SK-N-SH treated with all-trans-retinoic acid at 6 μM for 48 hours (cell line): Measurements from ENCODE around the gene SGPL1.

Source experiments
- ATAC-seq: fragments of 200-7000 bp; cut with Tn5 transposase; 3 replicates; pipeline ENCODE4 v1.9.1; 2020; ENCODE audit warnings: mild to moderate bottlenecking, moderate library complexity
- ARNTL ChIP-seq: fragments of 450-650 bp; formaldehyde crosslinking; IDR thresholded peaks from 2 replicates; pipeline ENCODE4 v1.5.0; 2020; ENCODE audit warnings: low read depth, mild to moderate bottlenecking, moderate library complexity, borderline replicate concordance
- BACH2 ChIP-seq: fragments of 250-450 bp; sonication (Bioruptor Pico); IDR thresholded peaks from 2 replicates; pipeline ENCODE4 v1.9.0; 2021; ENCODE audit warnings: mild to moderate bottlenecking, borderline replicate concordance
- ESRRG ChIP-seq: fragments of 250-450 bp; sonication (Bioruptor Pico); IDR thresholded peaks from 2 replicates; pipeline ENCODE4 v1.6.1; 2021; ENCODE audit warnings: mild to moderate bottlenecking
- GLIS3 ChIP-seq: fragments of 250-450 bp; sonication (Bioruptor Pico); IDR thresholded peaks from 2 replicates; pipeline ENCODE4 v1.5.0; 2020; ENCODE audit warnings: mild to moderate bottlenecking, moderate library complexity
- ISL1 ChIP-seq: fragments of 250-450 bp; sonication (Bioruptor Pico); IDR thresholded peaks from 2 replicates; pipeline ENCODE4 v2.1.2; 2022; ENCODE audit warnings: mild to moderate bottlenecking, moderate library complexity
- OSR1 ChIP-seq: fragments of 250-450 bp; sonication (Bioruptor Pico); IDR thresholded peaks from 2 replicates; pipeline ENCODE4 v1.8.0; 2022; ENCODE audit warnings: moderate library complexity, mild to moderate bottlenecking, inconsistent platforms
- PPARA ChIP-seq: fragments of 250-450 bp; sonication (Bioruptor Pico); IDR thresholded peaks from 2 replicates; pipeline ENCODE4 v1.5.0; 2020; ENCODE audit warnings: mild to moderate bottlenecking, borderline replicate concordance
- RARB ChIP-seq: fragments of 250-450 bp; sonication (Bioruptor Pico); IDR thresholded peaks from 2 replicates; pipeline ENCODE4 v1.8.0; 2021; ENCODE audit warnings: mild to moderate bottlenecking, moderate library complexity
- SNAI2 ChIP-seq: fragments of 250-450 bp; sonication (Bioruptor Pico); IDR thresholded peaks from 2 replicates; pipeline ENCODE4 v1.5.0; 2020; ENCODE audit warnings: mild to moderate bottlenecking, moderate library complexity
- TCF4 ChIP-seq: fragments of 250-450 bp; sonication (Bioruptor Pico); IDR thresholded peaks from 2 replicates; pipeline ENCODE4 v1.8.0; 2021; ENCODE audit warnings: mild to moderate bottlenecking, moderate library complexity, borderline replicate concordance
- TOX ChIP-seq: fragments of 250-450 bp; sonication (Bioruptor Pico); IDR thresholded peaks from 2 replicates; pipeline ENCODE4 v1.8.0; 2021; ENCODE audit warnings: mild to moderate bottlenecking, moderate library complexity, borderline replicate concordance
- ZC3H10 ChIP-seq: fragments of 250-450 bp; sonication (Bioruptor Pico); IDR thresholded peaks from 2 replicates; pipeline ENCODE4 v1.5.1; 2021; ENCODE audit warnings: mild to moderate bottlenecking, moderate library complexity
- ZFP3 ChIP-seq: fragments of 250-450 bp; sonication (Bioruptor Pico); IDR thresholded peaks from 2 replicates; pipeline ENCODE4 v1.5.0; 2020; ENCODE audit warnings: mild to moderate bottlenecking, moderate library complexity
- ZFP30 ChIP-seq: fragments of 450-650 bp; formaldehyde crosslinking; IDR thresholded peaks from 2 replicates; pipeline ENCODE4 v1.5.0; 2022; ENCODE audit warnings: mild to moderate bottlenecking, moderate library complexity
- ZNF565 ChIP-seq: fragments of 450-650 bp; formaldehyde crosslinking; conservative IDR thresholded peaks from 2 replicates; pipeline ENCODE4 v1.5.0; 2020; ENCODE audit warnings: low read depth, mild to moderate bottlenecking, moderate library complexity
- ZNF70 ChIP-seq: fragments of 450-650 bp; formaldehyde crosslinking; IDR thresholded peaks from 2 replicates; pipeline ENCODE4 v1.5.0; 2020; ENCODE audit warnings: mild to moderate bottlenecking, moderate library complexity
- ZNF8 ChIP-seq: fragments of 450-650 bp; formaldehyde crosslinking; IDR thresholded peaks from 2 replicates; pipeline ENCODE4 v1.5.0; 2020; ENCODE audit warnings: mild to moderate bottlenecking, moderate library complexity
- TF ChIP-seq, protein P1 (sequence below): fragments of 250-450 bp; sonication (Bioruptor Pico); IDR thresholded peaks from 2 replicates; pipeline ENCODE4 v1.5.1; 2021; ENCODE audit warnings: mild to moderate bottlenecking, moderate library complexity
- TF ChIP-seq, protein P2 (sequence below): fragments of 250-450 bp; sonication (Bioruptor Pico); IDR thresholded peaks from 2 replicates; pipeline ENCODE4 v1.5.0; 2020; ENCODE audit warnings: mild to moderate bottlenecking, moderate library complexity
- TF ChIP-seq, protein P3 (sequence below): fragments of 250-450 bp; sonication (Bioruptor Pico); IDR thresholded peaks from 2 replicates; pipeline ENCODE4 v1.8.0; 2021; ENCODE audit warnings: low read depth, mild to moderate bottlenecking, moderate library complexity, borderline replicate concordance
- TF ChIP-seq, protein P4 (sequence below): fragments of 250-450 bp; sonication (Bioruptor Pico); IDR thresholded peaks from 2 replicates; pipeline ENCODE4 v1.8.0; 2020; ENCODE audit warnings: mild to moderate bottlenecking, moderate library complexity, borderline replicate concordance

Gene SGPL1

DNA sequence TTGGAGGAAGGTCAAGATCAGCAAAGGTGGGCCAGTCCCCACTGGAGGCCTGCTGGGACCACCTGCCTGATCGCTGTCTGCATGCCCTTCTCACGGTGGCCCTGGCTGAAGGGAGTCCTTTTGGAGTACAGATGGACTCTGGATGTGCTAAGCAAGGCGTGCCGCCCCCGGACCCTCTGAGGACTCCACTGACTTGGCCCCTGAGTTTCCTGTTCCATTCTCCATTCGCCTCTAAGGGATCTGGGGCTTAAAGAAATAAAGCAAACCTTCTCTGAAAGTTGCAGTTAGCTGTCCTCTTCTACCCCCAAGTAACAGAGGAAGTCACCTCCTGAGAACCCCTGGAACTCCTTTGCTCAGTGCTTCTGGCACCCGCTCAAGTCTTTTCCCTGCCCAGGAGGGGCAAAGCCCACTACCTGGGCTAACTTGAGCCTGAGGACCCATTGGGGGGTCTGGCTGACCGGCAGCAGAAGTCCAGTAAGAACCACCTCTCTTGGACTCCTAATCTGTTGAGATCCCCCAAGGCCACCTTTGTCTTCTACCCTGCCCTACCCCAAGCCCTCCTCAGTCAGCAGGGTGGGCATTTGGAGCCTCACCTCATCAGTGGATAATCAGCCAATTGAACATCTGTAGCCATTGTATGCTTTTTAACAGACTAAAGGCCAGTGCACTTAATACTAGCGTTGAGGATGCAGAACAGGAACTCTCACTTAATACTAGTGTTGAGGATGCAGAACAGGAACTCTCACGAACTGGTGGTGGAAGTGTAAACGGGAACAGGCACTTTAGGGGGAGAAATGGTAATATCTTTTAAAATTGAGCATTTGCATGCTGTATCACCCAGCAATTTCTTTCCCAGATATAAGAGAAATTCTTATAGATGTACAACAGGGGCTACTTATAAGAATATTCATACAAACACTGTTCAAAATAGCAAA, 32.7 kb upstream of the SGPL1 start:
- TF ChIP-seq, protein P1, sequence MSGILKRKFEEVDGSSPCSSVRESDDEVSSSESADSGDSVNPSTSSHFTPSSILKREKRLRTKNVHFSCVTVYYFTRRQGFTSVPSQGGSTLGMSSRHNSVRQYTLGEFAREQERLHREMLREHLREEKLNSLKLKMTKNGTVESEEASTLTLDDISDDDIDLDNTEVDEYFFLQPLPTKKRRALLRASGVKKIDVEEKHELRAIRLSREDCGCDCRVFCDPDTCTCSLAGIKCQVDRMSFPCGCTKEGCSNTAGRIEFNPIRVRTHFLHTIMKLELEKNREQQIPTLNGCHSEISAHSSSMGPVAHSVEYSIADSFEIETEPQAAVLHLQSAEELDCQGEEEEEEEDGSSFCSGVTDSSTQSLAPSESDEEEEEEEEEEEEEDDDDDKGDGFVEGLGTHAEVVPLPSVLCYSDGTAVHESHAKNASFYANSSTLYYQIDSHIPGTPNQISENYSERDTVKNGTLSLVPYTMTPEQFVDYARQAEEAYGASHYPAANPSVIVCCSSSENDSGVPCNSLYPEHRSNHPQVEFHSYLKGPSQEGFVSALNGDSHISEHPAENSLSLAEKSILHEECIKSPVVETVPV = no peak
- no peak for TF ChIP-seq ISL1 (CRISPR knock-in tag)
- no peak for TF ChIP-seq GLIS3 (CRISPR knock-in tag)
- TF ChIP-seq TCF4 = no peak
- no peak for TF ChIP-seq RARB (CRISPR knock-in tag)
- no peak for TF ChIP-seq ZC3H10
- no peak for ATAC-seq

DNA sequence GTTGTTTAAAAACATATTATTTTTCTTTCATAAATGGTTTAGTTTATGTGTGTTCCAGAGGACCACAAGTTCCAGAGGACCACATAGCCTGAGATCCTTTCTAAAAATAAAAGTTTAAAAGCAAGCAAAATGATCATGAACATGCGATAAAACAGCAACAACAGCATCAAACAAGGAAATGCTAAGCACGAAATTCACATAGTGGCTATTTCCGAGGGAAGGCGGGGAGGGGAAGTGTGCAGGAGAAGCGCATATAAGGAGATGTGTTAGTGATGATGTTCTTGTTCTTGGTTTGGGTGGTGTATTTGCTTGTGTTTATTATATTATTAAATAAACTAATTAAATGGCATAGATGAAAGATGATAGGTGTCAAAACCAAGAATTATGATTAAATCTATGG, 31.7 kb upstream of the SGPL1 start:
- ATAC-seq = no peak
- TF ChIP-seq, protein P1 = no peak
- TF ChIP-seq ARNTL (no peak), ESRRG (CRISPR knock-in tag) (no peak), TOX (CRISPR knock-in tag) (no peak), ZNF565 (CRISPR knock-in tag) (no peak), ZNF70 (no peak), SNAI2 (CRISPR knock-in tag) (no peak)
- TF ChIP-seq, all 23 proteins: peak for 0

DNA sequence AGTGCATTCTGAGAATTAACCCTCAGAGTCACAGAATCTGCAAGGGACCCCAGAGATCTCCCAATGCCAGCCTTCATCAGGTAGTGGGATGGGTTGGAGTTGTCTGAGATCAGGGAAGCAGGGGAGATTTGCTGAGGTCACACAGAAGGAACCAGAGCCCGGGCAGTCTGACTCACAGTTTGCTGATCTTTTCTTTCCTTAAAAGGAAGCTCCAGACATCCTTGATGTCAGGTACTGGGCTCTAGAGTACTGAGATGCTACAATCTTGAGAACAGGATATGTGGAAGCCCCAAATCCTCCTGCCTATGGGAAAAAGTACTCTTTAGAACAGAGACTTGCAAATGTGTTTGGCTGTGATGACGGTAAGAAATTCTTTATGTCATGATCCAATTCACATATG, 31.3 kb upstream of the SGPL1 start:
- no peak for ATAC-seq
- TF ChIP-seq ISL1 (CRISPR knock-in tag) = no peak
- TF ChIP-seq ZC3H10 = no peak
- no peak for TF ChIP-seq TCF4
- no peak for TF ChIP-seq RARB (CRISPR knock-in tag)
- TF ChIP-seq ZNF565 (CRISPR knock-in tag) = no peak
- no peak for TF ChIP-seq BACH2
- TF ChIP-seq ZFP3 (CRISPR knock-in tag) = no peak
- TF ChIP-seq, protein P2, sequence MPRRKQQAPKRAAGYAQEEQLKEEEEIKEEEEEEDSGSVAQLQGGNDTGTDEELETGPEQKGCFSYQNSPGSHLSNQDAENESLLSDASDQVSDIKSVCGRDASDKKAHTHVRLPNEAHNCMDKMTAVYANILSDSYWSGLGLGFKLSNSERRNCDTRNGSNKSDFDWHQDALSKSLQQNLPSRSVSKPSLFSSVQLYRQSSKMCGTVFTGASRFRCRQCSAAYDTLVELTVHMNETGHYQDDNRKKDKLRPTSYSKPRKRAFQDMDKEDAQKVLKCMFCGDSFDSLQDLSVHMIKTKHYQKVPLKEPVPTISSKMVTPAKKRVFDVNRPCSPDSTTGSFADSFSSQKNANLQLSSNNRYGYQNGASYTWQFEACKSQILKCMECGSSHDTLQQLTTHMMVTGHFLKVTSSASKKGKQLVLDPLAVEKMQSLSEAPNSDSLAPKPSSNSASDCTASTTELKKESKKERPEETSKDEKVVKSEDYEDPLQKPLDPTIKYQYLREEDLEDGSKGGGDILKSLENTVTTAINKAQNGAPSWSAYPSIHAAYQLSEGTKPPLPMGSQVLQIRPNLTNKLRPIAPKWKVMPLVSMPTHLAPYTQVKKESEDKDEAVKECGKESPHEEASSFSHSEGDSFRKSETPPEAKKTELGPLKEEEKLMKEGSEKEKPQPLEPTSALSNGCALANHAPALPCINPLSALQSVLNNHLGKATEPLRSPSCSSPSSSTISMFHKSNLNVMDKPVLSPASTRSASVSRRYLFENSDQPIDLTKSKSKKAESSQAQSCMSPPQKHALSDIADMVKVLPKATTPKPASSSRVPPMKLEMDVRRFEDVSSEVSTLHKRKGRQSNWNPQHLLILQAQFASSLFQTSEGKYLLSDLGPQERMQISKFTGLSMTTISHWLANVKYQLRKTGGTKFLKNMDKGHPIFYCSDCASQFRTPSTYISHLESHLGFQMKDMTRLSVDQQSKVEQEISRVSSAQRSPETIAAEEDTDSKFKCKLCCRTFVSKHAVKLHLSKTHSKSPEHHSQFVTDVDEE = no peak
- TF ChIP-seq ZFP30 = no peak
- TF ChIP-seq, protein P3, sequence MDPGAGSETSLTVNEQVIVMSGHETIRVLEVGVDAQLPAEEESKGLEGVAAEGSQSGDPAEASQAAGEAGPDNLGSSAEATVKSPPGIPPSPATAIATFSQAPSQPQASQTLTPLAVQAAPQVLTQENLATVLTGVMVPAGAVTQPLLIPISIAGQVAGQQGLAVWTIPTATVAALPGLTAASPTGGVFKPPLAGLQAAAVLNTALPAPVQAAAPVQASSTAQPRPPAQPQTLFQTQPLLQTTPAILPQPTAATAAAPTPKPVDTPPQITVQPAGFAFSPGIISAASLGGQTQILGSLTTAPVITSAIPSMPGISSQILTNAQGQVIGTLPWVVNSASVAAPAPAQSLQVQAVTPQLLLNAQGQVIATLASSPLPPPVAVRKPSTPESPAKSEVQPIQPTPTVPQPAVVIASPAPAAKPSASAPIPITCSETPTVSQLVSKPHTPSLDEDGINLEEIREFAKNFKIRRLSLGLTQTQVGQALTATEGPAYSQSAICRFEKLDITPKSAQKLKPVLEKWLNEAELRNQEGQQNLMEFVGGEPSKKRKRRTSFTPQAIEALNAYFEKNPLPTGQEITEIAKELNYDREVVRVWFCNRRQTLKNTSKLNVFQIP (CRISPR knock-in tag) = no peak
- TF ChIP-seq ZNF70 = no peak
- TF ChIP-seq PPARA (CRISPR knock-in tag) = no peak
- no peak for TF ChIP-seq ARNTL
- no peak for TF ChIP-seq OSR1
- TF ChIP-seq, protein P1 = no peak
- TF ChIP-seq, protein P4, sequence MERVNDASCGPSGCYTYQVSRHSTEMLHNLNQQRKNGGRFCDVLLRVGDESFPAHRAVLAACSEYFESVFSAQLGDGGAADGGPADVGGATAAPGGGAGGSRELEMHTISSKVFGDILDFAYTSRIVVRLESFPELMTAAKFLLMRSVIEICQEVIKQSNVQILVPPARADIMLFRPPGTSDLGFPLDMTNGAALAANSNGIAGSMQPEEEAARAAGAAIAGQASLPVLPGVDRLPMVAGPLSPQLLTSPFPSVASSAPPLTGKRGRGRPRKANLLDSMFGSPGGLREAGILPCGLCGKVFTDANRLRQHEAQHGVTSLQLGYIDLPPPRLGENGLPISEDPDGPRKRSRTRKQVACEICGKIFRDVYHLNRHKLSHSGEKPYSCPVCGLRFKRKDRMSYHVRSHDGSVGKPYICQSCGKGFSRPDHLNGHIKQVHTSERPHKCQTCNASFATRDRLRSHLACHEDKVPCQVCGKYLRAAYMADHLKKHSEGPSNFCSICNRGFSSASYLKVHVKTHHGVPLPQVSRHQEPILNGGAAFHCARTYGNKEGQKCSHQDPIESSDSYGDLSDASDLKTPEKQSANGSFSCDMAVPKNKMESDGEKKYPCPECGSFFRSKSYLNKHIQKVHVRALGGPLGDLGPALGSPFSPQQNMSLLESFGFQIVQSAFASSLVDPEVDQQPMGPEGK (CRISPR knock-in tag) = no peak
- TF ChIP-seq ZNF8 (CRISPR knock-in tag) = no peak
- TF ChIP-seq TOX (CRISPR knock-in tag) = no peak
